Ramos (cell line): ENCODE results near the gene SMAD4.
"Not testable (repeated sequence)": the region's sequence is repeated elsewhere in the genome, so short reads cannot be mapped to it uniquely, and the experiment has no call there.

Source experiments
- in situ Hi-C: fragments of 300-500 bp; cut with MboI; formaldehyde crosslinking; loops from one replicate; pipeline ENCODE4 v1.14.3; 2022; ENCODE audit warnings: low sequenced_read_pairs; ENCODE audit not compliant: unreplicated experiment

Gene SMAD4

GRCh38 chr18:51029694-51030536 is at the start of gene SMAD4:
Gene SMAD4 (plus strand): TSS chr18:51030213. CDS start chr18:51047047, 16,834 bp downstream.
- in situ Hi-C loops = no loop called here

GRCh38 chr18:50981381-50981780 is 48.6 kb upstream of the SMAD4 start:
- in situ Hi-C loops = no loop called here

GRCh38 chr18:50982086-50982801 is 47.8 kb upstream of the SMAD4 start:
- in situ Hi-C loops = no loop called here

- in situ Hi-C loops = no loop called here
Observed at GRCh38 chr18:50982802-50983179, 47.2 kb upstream of the SMAD4 start.

GRCh38 chr18:50986360-50987087 is 43.5 kb upstream of the SMAD4 start:
- in situ Hi-C loops = no loop called here

GRCh38 chr18:50987261-50987660 is 42.8 kb upstream of the SMAD4 start:
- in situ Hi-C loops = no loop called here

- in situ Hi-C loops = no loop called here
Observed at GRCh38 chr18:50989711-50990110, 40.3 kb upstream of the SMAD4 start.

- in situ Hi-C loops = no loop called here
Observed at GRCh38 chr18:50992351-50992762, 37.7 kb upstream of the SMAD4 start.

- in situ Hi-C loops = no loop called here
Observed at GRCh38 chr18:50994031-50994430, 36.0 kb upstream of the SMAD4 start.

- in situ Hi-C loops = not testable (repeated sequence)
Observed at GRCh38 chr18:51003174-51003573, 26.8 kb upstream of the SMAD4 start.

GRCh38 chr18:51006061-51006818 is 23.8 kb upstream of the SMAD4 start:
- in situ Hi-C loops = no loop called here

- in situ Hi-C loops = no loop called here
Observed at GRCh38 chr18:51006948-51007789, 22.8 kb upstream of the SMAD4 start.

- in situ Hi-C loops = no loop called here
Observed at GRCh38 chr18:51007790-51008139, 22.2 kb upstream of the SMAD4 start.

GRCh38 chr18:51009072-51009471 is 20.9 kb upstream of the SMAD4 start:
- in situ Hi-C loops = no loop called here

GRCh38 chr18:51010218-51010617 is 19.8 kb upstream of the SMAD4 start:
- in situ Hi-C loops = no loop called here

- in situ Hi-C loops = no loop called here
Observed at GRCh38 chr18:51011709-51012108, 18.3 kb upstream of the SMAD4 start.

- in situ Hi-C loops = no loop called here
Observed at GRCh38 chr18:51012441-51012840, 17.6 kb upstream of the SMAD4 start.

- in situ Hi-C loops = no loop called here
Observed at GRCh38 chr18:51013259-51013658, 16.8 kb upstream of the SMAD4 start.

- in situ Hi-C loops = no loop called here
Observed at GRCh38 chr18:51017140-51017879, 12.7 kb upstream of the SMAD4 start.
